ENCODE measurements around the gene HTD2.

Gene HTD2

GRCh38 chr3:58359621-58360020 is 53.3 kb downstream of the HTD2 start:
- no peak for DNase-seq

- no peak for DNase-seq
These were observed 55.5 kb downstream of the HTD2 start for GRCh38 chr3:58361866-58362265.

- DNase-seq = no peak
These were observed 60.4 kb downstream of the HTD2 start for GRCh38 chr3:58366699-58367098.

- no peak for DNase-seq
These were observed 62.7 kb downstream of the HTD2 start for GRCh38 chr3:58369038-58369437.

Data from CD4-positive, alpha-beta T cell treated with Interleukin-17A for 4 hours (primary cell).